NCI-H1694 treated with DMSO at 0.1 percent for 48 hours (cell line): ENCODE results near the gene HOXC6.
"Not testable (repeated sequence)": the region's sequence is repeated elsewhere in the genome, so short reads cannot be mapped to it uniquely, and the experiment has no call there.

ENCODE experiments used
- DNase-seq: peaks from one replicate; lab custom pipeline; 2025; lab: John Stamatoyannopoulos, UW

HOXC6 gene

DNA sequence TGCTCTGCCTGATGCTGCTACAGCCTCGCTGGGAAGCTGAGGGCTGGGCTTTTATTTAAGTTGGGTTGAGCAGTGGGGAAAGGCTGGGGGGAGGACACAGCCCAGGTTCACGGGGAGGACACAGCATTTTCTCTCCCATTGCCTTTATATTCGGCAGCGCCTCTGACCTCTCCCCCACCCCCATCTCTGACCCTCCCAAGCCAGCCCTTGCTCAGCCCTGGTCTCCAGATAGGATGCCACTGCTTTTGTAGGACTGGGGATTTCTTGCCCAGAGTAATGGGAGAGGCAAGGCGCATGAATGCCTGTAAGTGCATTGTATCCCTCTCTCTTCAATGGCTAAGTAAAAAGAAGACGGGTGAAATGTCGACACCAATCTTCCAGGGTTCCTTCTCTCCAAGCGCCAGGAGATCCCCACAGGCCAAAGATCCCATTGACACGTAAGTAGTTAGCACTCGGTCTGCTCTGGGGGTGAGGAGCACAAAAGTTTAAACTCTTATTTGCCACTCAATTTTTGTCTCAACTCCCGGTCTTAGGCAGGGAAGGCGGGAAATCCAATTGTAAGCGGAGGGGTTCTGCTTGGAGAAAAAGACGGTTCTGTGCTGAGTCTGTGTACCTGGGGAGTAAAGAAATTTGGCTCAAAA, 30.0 kb downstream of the HOXC6 start:
- DNase-seq: no peak

DNA sequence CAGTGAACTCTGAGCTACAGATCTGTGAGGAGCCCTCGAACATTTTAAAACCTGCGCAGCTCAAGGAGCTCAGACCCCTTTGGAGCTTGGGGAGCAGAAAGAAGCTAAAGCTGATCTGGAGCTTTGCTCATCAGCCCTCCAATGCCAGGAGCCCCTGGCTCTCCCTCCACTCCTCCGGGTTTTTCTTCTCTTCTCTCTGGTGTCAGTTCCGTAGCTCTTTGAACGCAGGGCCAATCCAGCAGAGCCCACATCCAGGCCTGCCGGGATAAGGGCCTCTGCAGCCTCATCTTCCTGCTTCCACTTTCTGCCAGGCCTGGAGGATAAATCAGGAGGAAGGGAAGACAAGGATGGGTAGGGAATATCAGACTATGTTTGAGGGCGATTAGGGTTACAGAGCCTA, 31.4 kb downstream of the HOXC6 start:
- no peak for DNase-seq

DNA sequence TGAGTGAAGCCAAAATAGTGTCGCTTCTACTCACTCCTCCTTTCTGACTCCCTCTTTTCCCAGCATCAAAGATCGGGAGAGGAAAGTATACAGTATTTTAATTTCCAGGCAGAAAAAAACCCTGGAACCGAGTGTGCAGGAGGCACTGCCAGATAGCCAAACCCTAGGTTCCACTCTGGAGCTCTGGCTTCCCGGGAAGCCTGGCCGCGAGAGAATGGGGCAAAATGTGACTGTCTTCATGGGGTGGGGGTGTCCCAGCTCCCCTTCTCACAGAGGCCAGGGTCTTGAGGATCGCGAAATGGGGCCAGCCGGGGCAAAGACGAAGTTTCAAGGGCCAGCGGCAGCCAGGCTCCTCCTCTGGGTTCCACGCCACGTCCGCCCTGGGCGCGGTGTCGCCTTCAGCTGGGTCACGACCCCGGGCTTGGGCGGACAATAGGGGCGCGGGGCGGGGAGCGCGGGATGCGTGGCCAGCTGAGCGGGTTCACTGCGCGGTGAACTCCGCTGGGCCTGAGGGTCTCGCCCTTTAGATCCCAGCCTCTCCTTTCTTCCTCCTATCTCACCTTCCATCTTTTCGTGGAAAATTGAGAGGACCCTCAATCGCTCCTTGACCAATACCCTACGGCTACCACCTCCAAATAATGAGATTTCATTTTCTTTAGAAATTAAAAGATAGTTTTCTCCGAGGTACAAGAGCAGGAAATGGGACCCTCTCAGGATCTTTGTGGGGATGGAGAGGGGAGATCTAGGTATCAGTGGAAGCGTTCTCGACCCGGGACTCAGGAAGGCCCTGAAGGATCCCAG, 32.1 kb downstream of the HOXC6 start:
- DNase-seq: no peak

DNA sequence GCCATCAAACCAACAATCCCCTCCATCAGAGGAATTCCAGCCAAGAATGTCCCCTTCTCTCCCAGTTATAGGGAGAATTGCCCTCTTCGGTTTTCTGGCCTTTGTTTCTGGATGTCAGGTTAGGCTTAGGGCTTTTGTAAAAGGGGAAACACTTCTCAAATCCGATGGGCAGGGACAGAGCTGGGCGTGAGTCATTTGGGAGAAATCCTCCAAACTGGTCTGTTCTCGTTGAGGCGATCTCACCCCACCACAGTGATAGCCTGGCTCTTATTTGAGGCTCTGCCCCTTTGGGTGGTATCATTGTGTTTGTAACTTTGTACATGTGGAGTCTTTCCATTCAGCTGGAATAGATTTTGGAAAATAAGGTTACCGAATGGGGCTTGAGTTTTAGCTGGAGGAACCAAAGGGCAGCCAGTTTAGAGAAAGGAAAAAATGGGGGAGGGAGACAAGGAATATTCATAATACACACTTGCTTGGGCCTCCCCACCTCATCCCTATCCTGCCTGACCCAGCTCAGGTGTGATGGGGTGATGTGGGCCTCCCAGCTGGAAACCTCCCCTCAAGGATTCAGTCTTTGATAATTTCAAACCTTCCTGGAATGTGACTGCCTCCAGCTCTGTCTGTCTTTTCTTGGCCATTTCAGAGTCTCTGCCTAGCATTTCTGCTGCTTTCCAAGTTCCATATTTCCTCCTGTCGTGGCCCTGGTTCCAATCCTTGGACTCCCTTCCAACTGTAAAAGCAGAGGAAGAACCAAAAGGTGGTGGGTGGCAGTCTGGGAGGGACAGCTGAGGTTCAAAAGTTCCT, 32.9 kb downstream of the HOXC6 start:
- no peak for DNase-seq

DNA sequence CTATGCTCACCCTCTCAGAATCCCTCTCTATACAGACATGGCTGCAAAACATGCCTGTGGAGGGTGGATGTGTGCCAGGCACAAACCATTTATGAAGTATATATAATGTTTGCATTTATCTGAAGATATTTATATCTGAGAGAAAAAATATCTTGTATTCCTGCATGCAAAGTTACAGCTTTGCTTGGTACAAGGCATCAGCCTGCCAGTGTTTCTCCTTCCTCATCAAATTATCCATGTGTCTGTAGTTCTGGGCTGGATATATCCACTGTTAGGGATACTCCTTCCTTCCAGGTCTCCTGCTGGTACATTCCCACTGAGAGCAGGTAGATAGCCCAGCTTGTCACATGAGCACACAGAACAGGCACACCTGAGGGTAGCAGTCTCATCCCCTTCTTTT, 37.4 kb downstream of the HOXC6 start:
- DNase-seq: no peak

DNA sequence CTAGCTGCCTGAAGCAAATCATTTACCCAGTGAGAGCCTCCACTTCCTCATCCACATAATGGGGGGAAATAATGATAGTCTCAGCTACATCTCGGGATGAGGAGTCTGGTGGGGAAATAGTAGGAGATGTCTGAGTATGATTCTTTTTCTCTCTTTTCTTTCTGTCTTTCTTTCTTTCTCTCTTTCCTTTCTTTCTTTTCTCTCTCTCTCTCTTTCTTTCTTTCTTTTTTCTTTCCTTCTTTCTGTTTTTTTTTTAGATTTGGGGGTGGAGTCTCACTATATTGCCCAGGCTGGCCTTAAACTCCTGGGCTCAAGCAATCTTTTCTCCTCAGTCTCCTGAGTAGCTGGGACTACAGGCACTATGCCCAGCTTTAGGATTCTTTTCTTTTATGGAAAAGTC, 38.2 kb downstream of the HOXC6 start:
- DNase-seq: no peak

DNA sequence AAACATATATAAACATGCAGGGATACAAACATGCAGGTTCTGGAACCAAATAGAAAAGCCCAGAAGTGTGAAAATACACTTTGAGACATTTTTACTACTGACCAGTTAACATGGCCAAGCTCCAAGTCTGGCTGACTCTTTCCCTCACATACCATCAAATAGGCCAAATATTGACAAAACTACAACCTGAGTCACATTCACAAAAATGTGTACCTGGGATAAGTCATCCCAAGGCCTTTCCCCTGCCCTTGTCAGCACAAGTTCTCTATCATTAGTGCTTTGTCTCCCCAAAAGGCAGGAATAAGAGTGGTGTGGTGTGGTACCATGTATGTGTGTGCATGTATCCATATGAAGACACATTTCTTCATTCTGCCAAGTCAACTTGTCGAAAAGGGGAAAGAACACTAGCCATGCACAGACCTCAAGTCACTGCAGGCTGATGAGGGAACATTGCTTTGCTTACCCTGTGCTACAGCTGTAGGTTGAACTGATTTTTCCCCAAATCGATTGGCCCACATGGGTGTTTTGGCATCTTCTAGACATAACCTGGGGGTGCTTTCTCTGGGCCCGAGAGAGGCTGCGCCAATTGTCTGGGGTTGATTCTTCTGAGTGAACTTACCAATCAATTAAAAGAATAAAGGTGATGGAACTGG, 40.3 kb downstream of the HOXC6 start:
- no peak for DNase-seq

DNA sequence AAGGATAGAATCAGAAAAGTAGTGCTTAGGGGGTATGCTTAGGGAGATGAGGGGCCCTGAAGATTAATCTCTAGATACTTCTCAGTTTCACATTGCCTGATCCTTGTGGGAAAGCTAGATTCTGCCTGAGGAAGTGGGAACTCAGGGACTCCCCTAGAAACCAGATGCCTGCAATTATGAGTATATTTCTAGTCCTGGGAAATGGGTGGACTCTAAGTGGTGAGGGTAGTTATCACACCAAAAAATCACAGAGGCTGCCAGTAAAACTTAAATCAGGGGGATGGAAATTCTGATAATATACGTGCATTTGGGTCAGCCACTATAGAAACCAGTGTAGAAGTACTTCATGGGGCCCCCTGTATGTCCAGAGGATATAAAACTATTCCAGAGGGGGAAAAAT, 43.7 kb downstream of the HOXC6 start:
- DNase-seq: no peak

DNA sequence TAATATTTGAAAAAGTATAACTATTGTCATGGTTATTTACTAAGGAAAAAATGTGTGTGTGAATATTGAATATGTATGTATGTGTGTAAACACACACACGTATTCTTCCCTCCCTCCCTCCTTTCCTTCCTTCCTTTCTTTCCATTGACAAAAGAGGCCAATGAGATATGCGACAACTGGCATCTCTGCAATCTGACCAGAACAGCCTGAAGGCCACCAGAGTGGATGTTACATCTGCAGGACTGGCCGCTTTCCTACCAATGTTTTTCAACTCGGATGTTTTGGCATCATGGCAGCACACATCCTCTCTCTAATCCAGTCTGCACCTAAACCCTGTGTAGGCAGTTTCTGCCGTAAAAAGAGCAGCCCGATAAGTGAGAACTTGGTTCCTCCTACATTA, 46.1 kb downstream of the HOXC6 start:
- no peak for DNase-seq

DNA sequence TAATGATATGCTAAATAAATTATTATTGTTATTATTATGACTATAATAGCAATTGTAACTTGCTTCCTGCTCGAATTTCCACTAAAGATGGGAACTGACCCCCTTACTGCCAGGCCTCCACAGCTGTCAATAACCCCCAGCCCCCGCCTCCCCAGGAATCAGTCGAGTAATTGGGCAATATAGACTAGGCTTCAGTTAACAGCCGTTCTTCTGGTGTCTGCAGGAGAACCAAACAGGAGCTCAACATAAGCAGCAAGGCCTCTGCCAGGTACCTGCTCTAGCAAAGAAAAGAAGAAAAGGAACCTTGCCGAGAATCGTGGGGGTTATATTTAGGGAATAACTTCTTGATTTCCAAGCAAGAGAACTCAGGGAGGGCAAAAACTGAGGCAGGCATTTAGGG, 47.2 kb downstream of the HOXC6 start:
- DNase-seq: no peak

DNA sequence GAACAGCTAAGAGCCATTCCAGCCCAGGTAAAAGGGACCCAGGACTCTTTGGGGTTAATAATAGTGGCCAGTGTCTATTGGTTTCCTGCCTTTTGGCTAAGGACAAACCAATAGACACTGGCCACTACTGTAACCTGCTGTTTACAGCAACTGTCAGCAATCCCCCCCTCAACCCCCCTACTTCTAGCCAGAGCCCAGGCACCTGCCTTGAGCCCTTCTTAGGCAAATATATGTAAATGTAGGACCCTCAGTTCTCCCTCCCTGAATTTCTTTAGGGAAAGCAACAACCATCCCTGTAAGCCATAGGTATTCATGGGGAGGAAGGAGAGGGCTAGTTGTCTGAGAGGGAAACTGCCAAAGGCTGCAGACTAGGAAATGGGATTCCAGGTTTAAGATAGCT, 47.7 kb downstream of the HOXC6 start:
- DNase-seq: no peak

DNA sequence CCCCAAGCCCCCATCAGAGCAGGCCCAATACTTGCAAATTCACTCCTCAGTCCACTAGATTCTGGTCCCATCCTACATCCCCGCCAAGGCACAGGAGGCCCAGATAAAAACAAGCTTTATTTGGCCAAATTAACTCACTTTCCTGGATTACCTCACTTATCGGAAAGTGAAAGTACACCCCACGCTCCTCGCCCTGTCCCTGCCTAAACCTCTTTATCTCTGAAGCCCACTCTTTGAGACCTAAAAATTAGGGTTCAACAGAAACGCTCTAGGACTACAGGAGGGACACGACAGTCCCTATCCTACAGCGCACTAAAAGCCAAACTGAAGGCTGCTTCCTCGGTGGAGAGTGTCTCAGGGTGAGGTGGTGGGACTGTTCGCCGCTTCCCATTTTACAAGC, 49.6 kb downstream of the HOXC6 start:
- not testable (repeated sequence) for DNase-seq

DNA sequence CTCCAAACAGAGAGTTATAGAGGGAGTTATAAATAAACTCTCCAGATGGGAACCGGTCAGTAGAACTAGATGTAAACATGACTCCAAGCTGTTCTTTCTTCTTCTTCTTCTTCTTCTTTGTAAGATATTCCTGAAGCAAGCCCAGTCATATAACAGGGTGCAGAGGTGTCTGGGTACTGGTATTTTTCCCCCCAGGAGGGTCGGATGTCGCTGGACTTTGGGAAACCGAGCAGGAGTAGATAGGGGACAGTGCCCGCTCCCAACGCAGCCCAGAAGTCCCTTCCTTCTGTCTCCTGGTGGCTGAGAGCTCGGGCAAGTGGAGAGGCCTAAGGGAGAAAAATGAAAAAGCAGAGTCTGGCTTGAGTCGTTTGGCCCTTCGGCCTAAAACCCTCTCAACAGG, 50.9 kb downstream of the HOXC6 start:
- peak; percentile 2 for DNase-seq
